Right atrium auricular region (tissue), 2 donors: ENCODE results near the gene ARHGAP26. TPM values are rescaled to one million over a fixed set of nuclear protein-coding genes. Genes with fewer than 3 reads are reported as not detected.
A peak's percentile ranks its signal among the peaks of the same experiment; 100 is the strongest.
"Not testable (repeated sequence)": the region's sequence is repeated elsewhere in the genome, so short reads cannot be mapped to it uniquely, and the experiment has no call there.

Experiments used
- DNase-seq: peaks from one replicate; pipeline ENCODE4 v3.0.0-alpha.2; 2019; ENCODE audit warnings: low spot score
- H3K27ac ChIP-seq, 2 donors: fragments of 200-600 bp; sonication (generic); 1 replicate in 1 of 2; 2 replicates in 1 of 2; pipeline ENCODE4 v1.5.1; 2016 to 2019
- H3K27me3 ChIP-seq, 2 donors: fragments of 200-600 bp; sonication (generic); one replicate each; pipeline versions ENCODE4 v1.5.1 to v1.6.0; 2017 to 2019
- H3K36me3 ChIP-seq: fragments of 200-600 bp; sonication (generic); one replicate; pipeline ENCODE4 v1.5.1; 2016
- H3K4me1 ChIP-seq, 2 donors: fragments of 200-600 bp; sonication (generic); one replicate each; pipeline versions ENCODE4 v1.5.1 to v1.6.0; 2017 to 2019
- H3K4me3 ChIP-seq, 2 donors: fragments of 200-600 bp; sonication (generic); 1 replicate in 1 of 2; 2 replicates in 1 of 2; pipeline ENCODE4 v1.5.1; 2017 to 2019; ENCODE audit warnings: mild to moderate bottlenecking in 1 of 2, moderate library complexity in 1 of 2
- H3K9me3 ChIP-seq, 2 donors: fragments of 200-600 bp; sonication (generic); one replicate each; pipeline ENCODE4 v1.5.1; 2019
- total RNA-seq, 2 donors: library from RNA; depleted of rRNA; stranded (reverse); fragments of >200 nt; gene quantifications; one replicate each; pipeline ENCODE4 v1.1.0, GENCODE V29; 2016
- TF ChIP-seq, protein P1 (sequence below), 2 donors: fragments of 200-600 bp; sonication (generic); IDR thresholded peaks; one replicate each; pipeline ENCODE4 v1.5.1; 2019; ENCODE audit warnings: antibody characterized with exemption in 2 of 2

Gene ARHGAP26
- total RNA-seq, 2 donors from 2014 or later: 29.8 to 31.6 TPM

DNA sequence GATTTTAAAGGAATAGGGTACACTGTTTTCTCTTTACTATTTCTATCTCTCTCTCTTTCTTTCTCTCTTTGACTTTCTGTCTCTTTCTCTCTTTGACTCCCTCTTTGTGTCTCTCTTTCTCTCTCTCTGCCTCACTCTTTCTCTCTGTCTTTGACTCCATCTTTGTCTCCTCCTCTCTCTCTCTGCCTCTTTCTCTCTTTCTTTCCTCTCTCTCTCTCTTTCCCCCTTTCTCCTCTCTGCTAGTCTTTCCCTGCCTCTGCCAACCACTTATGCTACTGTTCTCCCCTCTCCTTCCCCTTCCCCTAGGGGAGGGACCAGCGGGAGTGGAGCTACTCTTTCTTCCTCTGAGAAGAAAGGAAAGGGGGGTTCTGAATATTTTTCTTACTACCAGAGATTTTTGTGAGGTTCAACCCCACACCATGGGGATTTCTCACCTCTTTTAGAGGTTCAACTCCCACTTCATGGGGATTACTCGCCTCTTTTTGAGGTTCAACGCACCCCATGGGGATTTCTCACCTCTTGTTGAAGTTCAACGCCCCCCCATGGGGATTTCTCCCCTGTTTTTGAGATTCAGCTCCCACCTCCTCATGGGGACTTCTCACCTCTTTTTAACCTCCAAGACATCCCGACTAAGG lies 323.4 kb downstream of the ARHGAP26 start:
- no peak for DNase-seq
- Histone ChIP-seq H3K4me1 (no peaks in the 10 kb centered on the region), H3K27me3 (no peaks in the 10 kb centered on the region), H3K27ac (no peak overlapping the region), H3K4me3 (peak overlapping the region in 1 of 2 donors; percentile 23), H3K9me3 (no peaks in the 10 kb centered on the region), H3K36me3 (no peaks in the 10 kb centered on the region)
- TF ChIP-seq, protein P1, sequence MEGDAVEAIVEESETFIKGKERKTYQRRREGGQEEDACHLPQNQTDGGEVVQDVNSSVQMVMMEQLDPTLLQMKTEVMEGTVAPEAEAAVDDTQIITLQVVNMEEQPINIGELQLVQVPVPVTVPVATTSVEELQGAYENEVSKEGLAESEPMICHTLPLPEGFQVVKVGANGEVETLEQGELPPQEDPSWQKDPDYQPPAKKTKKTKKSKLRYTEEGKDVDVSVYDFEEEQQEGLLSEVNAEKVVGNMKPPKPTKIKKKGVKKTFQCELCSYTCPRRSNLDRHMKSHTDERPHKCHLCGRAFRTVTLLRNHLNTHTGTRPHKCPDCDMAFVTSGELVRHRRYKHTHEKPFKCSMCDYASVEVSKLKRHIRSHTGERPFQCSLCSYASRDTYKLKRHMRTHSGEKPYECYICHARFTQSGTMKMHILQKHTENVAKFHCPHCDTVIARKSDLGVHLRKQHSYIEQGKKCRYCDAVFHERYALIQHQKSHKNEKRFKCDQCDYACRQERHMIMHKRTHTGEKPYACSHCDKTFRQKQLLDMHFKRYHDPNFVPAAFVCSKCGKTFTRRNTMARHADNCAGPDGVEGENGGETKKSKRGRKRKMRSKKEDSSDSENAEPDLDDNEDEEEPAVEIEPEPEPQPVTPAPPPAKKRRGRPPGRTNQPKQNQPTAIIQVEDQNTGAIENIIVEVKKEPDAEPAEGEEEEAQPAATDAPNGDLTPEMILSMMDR (IDR thresholded peaks at IDR 0.05): no peak

DNA sequence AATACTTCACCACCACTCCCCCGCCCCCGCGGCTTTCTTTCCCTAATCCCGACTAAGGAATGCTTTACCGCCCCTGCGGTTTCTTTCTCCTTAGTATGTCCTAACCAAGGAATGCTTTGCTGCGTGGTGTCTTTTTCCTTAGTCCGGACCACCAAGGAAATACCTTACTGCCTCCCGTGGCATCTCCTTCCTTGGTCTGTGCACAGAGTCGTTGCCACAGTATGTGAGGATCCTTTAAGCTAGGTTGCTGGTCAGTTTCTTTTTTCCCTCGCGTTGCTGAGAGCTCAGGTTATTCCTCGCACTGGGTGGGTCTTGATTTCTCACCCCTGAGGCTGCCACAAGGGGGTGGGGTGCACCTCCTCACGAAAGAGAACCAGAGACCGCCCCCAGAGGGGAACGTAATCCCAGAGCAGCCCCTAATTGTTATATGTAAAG lies 323.9 kb downstream of the ARHGAP26 start:
- H3K36me3 ChIP-seq: no peaks in the 10 kb centered on the region
- H3K27me3 ChIP-seq: no peaks in the 10 kb centered on the region
- no peak overlapping the region for H3K27ac ChIP-seq
- no peak for DNase-seq
- H3K4me1 ChIP-seq: no peaks in the 10 kb centered on the region
- TF ChIP-seq, protein P1 (IDR thresholded peaks at IDR 0.05): no peak
- H3K9me3 ChIP-seq: no peaks in the 10 kb centered on the region
- H3K4me3 ChIP-seq: peak overlapping the region in 1 of 2 donors; percentile 23

DNA sequence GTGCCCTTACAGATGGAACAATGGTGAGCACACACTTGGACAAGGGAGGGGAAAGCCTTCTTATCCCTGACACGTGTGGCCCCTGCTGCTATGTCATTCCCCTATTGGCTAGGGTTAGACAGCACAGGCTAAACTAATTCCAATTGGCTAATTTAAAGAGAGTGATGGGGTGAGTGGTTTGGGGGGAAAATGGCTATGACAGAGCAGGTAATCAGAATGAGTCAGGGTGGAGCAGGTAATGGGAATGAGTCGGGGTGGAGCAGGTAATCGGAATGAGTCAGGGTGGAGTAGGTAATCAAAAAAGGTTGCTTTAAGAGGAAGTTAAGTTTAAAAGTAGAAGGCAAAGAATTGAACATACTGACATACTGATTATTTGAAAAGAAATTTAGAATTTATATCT lies 324.4 kb downstream of the ARHGAP26 start:
- not testable (repeated sequence) for H3K27me3 ChIP-seq, H3K36me3 ChIP-seq, H3K4me1 ChIP-seq, H3K9me3 ChIP-seq, DNase-seq, H3K4me3 ChIP-seq, H3K27ac ChIP-seq

DNA sequence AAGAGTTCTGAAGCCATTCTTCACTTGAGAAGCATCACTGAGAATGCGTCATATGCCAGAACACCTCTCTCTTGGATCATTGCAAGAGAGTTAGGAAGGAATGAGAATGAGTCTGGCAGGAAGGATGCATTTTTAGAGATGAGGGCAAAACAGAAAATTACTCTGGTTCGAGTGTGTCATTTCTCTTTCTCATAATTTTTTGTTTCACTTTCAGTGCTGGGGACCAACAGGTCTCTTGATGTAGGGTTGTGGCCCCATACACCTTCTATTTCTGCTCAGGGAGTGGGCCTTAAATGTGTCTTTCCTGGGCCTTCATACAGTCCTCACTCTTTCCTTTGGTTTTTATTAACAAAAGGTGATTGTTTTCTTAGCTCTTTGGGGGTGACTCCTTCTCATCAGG lies 330.9 kb downstream of the ARHGAP26 start:
- H3K27me3 ChIP-seq: no peaks in the 10 kb centered on the region
- no peaks in the 10 kb centered on the region for H3K36me3 ChIP-seq
- no peak overlapping the region for H3K4me3 ChIP-seq
- TF ChIP-seq, protein P1 (IDR thresholded peaks at IDR 0.05): no peak
- peaks cover 0 to 22% of the 10 kb centered on the region in 2 donors for H3K4me1 ChIP-seq
- DNase-seq: no peak
- no peaks in the 10 kb centered on the region for H3K9me3 ChIP-seq
- no peak overlapping the region for H3K27ac ChIP-seq

DNA sequence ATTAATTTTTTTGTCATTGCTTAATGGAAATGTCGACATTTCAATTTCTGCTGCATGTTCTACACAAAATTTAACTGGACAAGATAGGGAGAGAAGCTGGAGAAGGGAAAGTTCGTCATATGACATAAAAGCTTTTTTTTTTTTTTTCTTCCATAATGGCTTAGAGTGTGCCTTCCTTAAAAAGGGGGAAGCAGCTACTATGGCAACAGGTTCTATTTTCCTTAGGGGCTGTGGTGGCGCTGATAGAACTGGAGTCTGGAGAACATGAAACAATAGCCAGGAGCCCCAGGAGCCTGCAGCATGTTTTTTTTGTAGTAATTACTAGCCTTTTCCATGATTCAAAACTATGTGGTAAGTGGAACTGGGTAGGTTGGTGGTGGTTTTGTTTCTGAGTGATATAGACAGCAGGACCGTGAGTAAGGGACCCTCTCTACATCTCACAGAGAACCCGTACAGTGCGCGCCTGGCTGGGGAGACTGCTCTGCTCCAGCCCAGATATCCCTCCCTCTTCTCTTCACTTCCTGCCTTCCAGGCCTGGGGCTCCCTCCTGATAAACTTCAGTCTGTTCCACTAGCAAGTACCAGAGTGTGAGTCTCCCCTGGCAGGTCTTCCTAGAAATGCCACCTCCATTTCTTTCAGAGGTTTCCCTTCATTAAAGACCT lies 331.7 kb downstream of the ARHGAP26 start:
- Histone ChIP-seq H3K27me3 (no peaks in the 10 kb centered on the region), H3K36me3 (no peaks in the 10 kb centered on the region), H3K4me3 (no peak overlapping the region), H3K27ac (peak overlapping the region; percentile 33 to 55), H3K4me1 (peaks cover 0 to 22% of the 10 kb centered on the region in 2 donors), H3K9me3 (no peaks in the 10 kb centered on the region)
- TF ChIP-seq, protein P1 (IDR thresholded peaks at IDR 0.05): no peak
- DNase-seq: peak; percentile 60

DNA sequence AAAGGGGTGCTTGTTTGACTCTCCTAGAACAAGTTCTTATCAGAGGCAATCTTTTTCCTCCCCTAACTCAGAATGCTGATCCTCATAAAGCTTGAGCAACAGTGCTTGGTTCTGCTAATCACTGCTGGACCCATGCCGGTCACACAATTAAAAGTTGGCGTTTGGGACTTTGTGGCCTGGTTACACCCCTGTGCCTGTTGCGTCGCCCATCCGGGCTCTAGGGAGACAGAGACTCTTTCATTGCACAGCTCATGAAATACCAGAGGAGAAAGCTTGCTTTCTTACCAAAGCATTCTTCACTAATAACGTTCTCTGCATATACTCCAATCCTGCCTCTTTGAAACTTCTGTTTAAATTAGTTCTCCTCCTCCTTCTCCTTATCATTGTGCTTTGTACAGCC lies 332.2 kb downstream of the ARHGAP26 start:
- peaks cover 0 to 24% of the 10 kb centered on the region in 2 donors for H3K4me1 ChIP-seq
- H3K27me3 ChIP-seq: no peaks in the 10 kb centered on the region
- DNase-seq: peak; percentile 61
- no peaks in the 10 kb centered on the region for H3K9me3 ChIP-seq
- peak overlapping the region; percentile 33 to 55 for H3K27ac ChIP-seq
- no peaks in the 10 kb centered on the region for H3K36me3 ChIP-seq
- TF ChIP-seq, protein P1 (IDR thresholded peaks at IDR 0.05): no peak
- no peak overlapping the region for H3K4me3 ChIP-seq
